Activated CD4-positive, CD25-positive, alpha-beta regulatory T cell treated with anti-CD3 and anti-CD28 coated beads, Interleukin-2, amount 50 U/mL, for 24 hours (primary cell): Measurements from ENCODE around the gene GTF2E1.
A peak's percentile ranks its signal among the peaks of the same experiment; 100 is the strongest.
"Not testable (repeated sequence)": the region's sequence is repeated elsewhere in the genome, so short reads cannot be mapped to it uniquely, and the experiment has no call there.

Experiments used
- ATAC-seq, 2 donors: fragments of 150-1000 bp; cut with Tn5 transposase; one replicate each; pipeline ENCODE4 v1.10.0; 2021; ENCODE audit warnings: mild to moderate bottlenecking in 1 of 2, moderate library complexity in 1 of 2

Gene GTF2E1

GRCh38 chr3:120756061-120756460 is 13.5 kb downstream of the GTF2E1 start:
- ATAC-seq, result no peak

- not testable (repeated sequence) for ATAC-seq
Observed at GRCh38 chr3:120758551-120758950, 16.0 kb downstream of the GTF2E1 start.

DNA sequence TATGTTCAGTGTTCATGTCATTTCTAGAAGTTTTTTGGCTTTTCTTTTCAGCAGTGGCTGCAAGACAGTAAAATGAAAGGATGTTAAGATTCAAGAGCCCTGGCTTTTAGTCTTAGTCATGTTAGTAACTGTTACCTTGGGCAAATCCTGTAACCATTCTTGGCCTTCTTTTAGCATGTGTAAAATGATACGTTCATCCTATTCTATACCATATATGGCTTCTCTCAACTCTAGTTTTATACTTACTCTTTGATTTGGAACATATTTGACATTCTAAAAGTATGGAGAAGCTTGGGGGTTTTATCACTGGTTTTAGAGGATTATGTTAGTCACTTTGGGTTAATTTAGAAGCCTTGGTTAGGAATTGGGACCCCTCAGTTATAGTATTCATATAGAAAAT is 20.1 kb downstream of the GTF2E1 start:
- no peak for ATAC-seq

DNA sequence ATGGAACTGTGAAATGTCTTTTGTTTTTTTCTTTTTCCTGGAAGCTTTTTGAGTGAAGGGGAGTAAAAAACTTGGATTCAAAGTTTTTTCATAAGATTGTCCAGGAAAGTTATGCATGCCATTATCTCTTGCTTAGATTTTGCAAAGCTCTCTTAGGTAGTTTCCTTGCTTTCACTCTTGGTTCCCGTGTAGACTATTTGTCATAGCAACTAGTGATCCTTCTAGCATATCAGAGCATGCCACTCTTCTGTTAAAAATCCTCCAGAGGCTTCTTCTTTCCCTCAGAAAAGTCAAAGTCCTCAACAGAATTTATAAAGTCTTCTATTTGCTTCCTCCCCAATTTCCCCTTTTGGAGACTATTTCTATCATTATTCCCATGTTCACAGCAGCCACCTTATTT is 21.1 kb downstream of the GTF2E1 start:
- peak in 1 of 2 donors; percentile 41 for ATAC-seq

GRCh38 chr3:120764206-120764605 is 21.7 kb downstream of the GTF2E1 start:
- no peak for ATAC-seq

DNA sequence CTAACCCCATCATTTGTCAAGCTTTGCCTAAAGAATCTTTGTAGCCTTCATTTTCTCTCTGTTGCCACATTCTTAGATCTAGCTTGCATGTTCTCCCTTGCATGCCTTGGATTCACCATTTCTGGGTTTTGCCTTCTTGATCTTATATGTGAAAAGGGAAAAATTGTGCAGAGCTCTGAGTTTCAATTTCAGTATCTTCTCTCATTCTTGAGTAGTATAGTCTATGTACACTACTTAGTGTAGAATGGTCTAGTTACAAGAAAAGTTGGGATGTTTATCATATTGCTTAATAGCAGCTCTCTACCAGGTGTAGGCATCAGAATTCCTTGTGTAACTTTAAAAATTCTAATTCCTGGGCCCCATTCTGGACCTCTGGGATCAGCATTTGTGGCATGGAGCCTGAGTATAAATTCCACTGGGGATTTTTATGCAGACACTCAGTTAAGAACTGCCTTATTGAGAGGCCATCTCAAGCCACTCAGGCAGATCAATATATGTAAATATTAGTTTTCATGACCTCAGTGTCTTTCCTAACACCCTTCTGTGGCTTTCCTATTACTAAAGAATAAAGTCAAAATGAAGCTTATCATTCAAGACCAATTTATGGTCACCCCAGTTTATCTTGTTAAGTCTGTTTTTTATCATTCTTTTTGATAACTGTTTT is 23.4 kb downstream of the GTF2E1 start:
- ATAC-seq, result no peak

- ATAC-seq, result no peak
Observed at GRCh38 chr3:120766576-120766975, 24.0 kb downstream of the GTF2E1 start.

DNA sequence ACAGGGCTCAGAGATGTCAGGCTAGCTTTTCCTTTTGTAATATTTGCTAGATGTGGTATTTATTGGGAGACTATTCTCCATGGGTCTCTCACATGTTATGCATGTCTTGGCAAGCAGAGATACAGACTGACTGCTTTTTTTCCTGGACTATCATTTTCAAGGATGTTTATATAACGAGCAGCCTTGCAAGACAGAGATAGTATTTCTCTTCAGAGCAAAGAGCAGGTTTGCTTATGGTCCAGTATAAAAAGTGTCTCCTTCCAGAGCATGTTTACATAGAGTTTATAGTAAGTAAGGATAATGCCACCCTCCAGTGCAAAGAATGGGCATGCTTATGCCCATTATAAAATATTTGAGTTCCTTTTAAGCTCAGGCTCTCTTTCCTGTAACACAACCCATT is 24.6 kb downstream of the GTF2E1 start:
- ATAC-seq, result no peak

DNA sequence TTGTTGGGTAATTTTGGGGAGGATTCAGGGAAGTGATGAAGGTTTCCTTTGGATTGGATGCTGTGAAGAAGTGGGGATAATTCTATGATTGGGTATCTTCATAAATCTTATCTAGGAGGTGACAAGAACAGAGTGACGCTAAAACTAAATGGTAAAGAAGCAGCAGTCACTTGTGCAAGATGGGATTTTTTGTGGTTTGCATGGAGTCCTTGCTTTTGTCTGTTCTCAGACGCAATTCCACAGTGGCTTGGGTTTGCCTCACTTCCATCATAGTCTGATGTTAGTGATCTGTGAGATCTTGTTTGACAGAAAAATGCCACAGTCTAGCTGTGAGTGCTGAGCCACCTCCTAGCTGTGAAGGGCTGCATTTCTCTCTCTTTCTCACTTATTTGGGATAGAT is 26.9 kb downstream of the GTF2E1 start:
- ATAC-seq, result no peak

GRCh38 chr3:120770891-120771290 is 28.3 kb downstream of the GTF2E1 start:
- no peak for ATAC-seq

DNA sequence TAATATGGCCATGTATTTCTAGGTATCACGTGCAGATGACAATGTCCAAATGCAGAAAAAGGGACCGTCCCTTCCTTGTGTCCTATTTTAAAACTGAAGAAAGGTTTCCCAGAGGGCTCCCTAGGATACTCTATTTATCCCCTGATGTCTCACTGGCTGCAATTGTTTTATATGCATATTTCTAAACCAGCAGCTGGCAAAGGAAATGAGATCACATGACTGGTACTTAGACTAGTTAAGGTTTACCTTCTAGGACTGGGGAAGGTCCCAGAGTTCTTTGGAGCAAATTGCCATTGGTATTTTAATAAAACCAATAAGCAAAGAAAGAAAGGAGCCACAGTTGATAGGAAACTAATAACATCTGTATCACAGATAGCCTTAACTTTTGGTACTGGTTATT is 29.5 kb downstream of the GTF2E1 start:
- no peak for ATAC-seq

- ATAC-seq, result peak; percentile 69 to 85
Observed at GRCh38 chr3:120773932-120774331, 31.4 kb downstream of the GTF2E1 start.

- ATAC-seq, result no peak
Observed at GRCh38 chr3:120775411-120775810, 32.9 kb downstream of the GTF2E1 start.

DNA sequence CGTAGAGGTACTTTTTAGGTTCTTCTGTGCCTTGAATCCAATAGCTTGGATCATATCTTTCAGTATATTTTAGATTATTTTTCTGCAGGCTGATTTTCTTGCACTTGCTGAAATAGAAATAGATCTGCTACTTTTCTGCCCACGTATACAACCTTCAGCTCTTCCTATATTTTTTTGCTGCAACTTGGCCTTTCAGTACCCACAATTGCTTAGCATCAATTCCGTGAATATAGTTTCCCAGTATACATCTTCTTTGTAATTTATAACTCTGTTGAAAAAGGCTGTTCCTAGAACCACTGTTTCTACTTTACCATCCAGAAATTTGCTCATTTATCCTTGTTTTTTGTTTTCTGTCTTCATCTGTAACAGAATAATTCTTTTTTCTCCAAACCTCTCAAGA is 36.2 kb downstream of the GTF2E1 start:
- ATAC-seq, result no peak

- ATAC-seq, result peak in 1 of 2 donors; percentile 41
Observed at GRCh38 chr3:120780977-120781376, 38.4 kb downstream of the GTF2E1 start.

DNA sequence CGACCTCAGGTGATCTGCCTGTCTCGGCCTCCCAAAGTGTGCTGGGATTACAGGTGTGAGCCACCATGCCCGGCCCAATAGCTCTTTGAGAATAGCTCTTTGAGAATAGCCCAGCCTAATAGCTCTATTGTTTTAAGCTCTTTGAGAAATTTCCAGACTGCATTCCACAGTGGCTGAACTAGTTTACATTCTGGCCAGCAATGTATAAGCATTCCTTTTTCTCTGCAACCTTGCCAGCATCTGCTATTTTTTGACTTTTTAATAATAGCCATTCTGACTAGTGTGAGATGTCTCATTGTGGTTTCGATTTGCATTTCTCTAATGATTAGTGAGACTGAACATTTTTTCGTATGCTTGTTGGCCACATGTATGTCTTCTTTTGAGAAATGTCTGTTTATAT is 43.3 kb downstream of the GTF2E1 start:
- ATAC-seq, result not testable (repeated sequence)

GRCh38 chr3:120791010-120791409 is 48.5 kb downstream of the GTF2E1 start:
- ATAC-seq, result no peak

- no peak for ATAC-seq
Observed at GRCh38 chr3:120791913-120792312, 49.4 kb downstream of the GTF2E1 start.

DNA sequence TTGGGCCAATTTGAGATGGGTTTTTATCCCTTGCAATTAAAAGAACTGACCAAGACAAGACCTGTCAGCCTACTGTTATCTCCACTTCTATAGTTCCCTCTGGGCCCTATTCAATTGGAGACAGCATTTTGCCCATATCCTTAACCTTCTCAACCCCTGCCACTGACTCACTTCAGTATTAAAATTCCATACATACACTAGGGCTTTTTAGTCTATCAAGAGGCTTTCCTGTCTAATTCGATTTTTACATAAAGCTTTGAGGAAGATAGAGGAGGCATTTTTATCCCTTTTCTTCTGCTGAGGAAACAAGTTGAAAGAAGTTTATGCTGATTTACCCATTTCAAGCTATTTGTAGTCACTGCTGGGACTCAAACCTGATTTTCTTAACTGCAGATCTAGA is 51.1 kb downstream of the GTF2E1 start:
- no peak for ATAC-seq

DNA sequence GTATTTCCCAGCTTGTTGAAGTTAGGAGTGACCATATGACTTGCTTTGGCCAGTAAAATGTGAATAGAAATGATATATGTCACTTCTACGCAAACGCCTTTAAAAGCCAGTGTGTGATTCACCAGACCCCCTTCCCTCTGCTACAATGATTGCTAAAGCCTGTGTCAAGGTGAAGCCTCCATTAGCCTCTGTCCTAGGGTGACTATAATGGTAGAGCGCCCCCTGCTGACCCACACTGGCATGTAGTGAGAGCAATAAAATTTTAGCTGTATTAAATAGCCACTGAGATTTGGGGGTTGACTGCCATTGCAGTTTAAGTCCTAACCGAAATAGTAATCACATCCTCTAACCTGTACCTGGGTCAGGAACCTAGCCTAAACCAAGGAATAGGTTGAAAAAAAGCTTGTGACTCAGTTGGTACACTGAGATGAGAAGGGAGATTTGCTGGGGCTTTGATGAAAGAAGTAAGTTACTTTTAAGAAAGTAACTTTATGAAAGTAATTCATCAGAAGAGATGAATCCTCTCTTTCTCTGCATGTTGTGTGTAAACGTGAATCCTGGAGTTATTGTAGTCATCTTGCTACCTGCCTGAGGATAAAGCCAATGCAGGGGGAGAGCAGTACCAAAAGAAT is 52.6 kb downstream of the GTF2E1 start:
- ATAC-seq, result peak; percentile 78 to 86

- no peak for ATAC-seq
Observed at GRCh38 chr3:120795959-120796358, 53.4 kb downstream of the GTF2E1 start.

GRCh38 chr3:120796976-120797375 is 54.4 kb downstream of the GTF2E1 start:
- no peak for ATAC-seq

- no peak for ATAC-seq
Observed at GRCh38 chr3:120797857-120798256, 55.3 kb downstream of the GTF2E1 start.

DNA sequence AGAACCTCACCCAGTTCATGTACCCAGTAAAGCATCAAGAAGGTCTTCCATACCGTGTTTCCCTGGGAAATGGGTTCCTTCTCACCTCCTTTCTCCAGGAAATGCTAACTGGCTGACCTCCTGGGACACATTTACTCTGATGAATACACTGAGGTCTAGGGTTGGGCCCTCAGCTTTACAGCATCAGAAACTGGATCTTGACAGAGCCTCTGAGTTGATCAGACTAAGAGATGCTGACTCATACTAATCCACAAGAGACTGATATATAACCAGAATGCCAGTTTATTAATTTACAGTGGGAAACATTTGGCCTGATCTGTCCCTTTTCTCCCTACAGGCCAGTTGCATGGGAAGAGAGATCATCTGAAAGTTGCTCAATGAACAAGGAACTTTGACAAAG is 55.8 kb downstream of the GTF2E1 start:
- no peak for ATAC-seq

DNA sequence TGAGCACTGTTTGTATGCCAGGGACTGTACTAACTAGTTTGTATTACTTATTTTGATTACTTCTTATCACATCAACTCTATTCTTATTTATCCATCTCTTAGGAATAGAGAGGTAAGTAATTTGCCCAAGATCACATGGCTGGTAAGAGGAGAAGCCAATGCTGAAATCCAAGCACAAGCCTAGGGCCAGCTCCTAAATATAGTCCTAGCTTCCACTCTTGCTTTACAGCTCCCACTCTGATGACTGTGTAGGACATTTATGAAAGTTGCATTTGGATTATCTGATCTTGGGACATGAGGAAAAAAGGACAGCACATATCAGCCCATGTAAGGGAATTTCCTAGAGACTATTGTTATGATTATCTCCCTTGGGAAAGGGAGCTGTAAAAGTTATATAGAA is 58.1 kb downstream of the GTF2E1 start:
- ATAC-seq, result no peak
